ENCODE data around the gene ITGB1BP1. TPM values are rescaled to one million over a fixed set of nuclear protein-coding genes. Genes with fewer than 3 reads are reported as not detected.

Gene ITGB1BP1
- total and polyA plus RNA-seq, 9 of the 15 experiments (the other 6 are each of a cell fraction or from before 2014, with no cell fraction given), result 37.8 to 95.3 (median 50.4) TPM

GRCh38 chr2:9388199-9388681, 35.1 kb downstream of the ITGB1BP1 start (continued):
- no peak for TF ChIP-seq ZNF407 (IDR thresholded peaks at IDR 0.05; ENCODE audit: low read depth)
- no peak for TF ChIP-seq CBFA2T3 (IDR thresholded peaks at IDR 0.05)
- TF ChIP-seq HNRNPK (IDR thresholded peaks at IDR 0.05; ENCODE audit: low read depth, low read length, poor library complexity, severe bottlenecking), result no peak
- TF ChIP-seq PATZ1 (CRISPR knock-in tag; IDR thresholded peaks at IDR 0.05; ENCODE audit: borderline replicate concordance), result no peak
- TF ChIP-seq GMEB1 (CRISPR knock-in tag; IDR thresholded peaks at IDR 0.05), result no peak
- TF ChIP-seq BCLAF1 (IDR thresholded peaks at IDR 0.05; ENCODE audit: borderline replicate concordance in 1 of 2, control insufficient read depth in 1 of 2, low read depth in 2 of 2, low read length in 1 of 2), result no peak
- no peak for TF ChIP-seq SIN3A (IDR thresholded peaks at IDR 0.05; ENCODE audit: borderline replicate concordance in 2 of 2, control insufficient read depth in 1 of 2, low read depth in 2 of 2, low read length in 2 of 2)
- no peak for TF ChIP-seq KDM2B (CRISPR knock-in tag; IDR thresholded peaks at IDR 0.05)
- TF ChIP-seq NUFIP1 (IDR thresholded peaks at IDR 0.05; ENCODE audit: partially characterized antibody), result no peak
